IMR-90 (cell line): ENCODE results near the gene TP53I11. TPM values are rescaled to one million over a fixed set of nuclear protein-coding genes. Genes with fewer than 3 reads are reported as not detected.

Experiments
- ATAC-seq: fragments of 200-7000 bp; cut with Tn5 transposase; 2 replicates; pipeline ENCODE4 v1.9.1; 2020; ENCODE audit warnings: low read depth, mild to moderate bottlenecking, moderate library complexity
- BruUV-seq: library from RNA; stranded (reverse); fragments of 400-500 nt; replicated peaks from 2 replicates; lab custom pipeline; 2021; lab: Mats Ljungman, UMichigan
- CTCF ChIA-PET: fragments of 300-600 bp; formaldehyde crosslinking; extraction: SDS; loops from one replicate; lab custom pipeline; 2021; ENCODE audit warnings: antibody characterized with exemption; lab: Yijun Ruan, JAX
- POLR2A ChIA-PET: fragments of 300-600 bp; sonication (Branson Sonifier 250); formaldehyde crosslinking; loops from one replicate; lab custom pipeline; 2022; ENCODE audit warnings: antibody characterized with exemption; ENCODE audit not compliant: unreplicated experiment; lab: Charles Lee
- DNase-seq: peaks from one replicate; pipeline ENCODE4 v3.0.0; 2013
- H2AFZ ChIP-seq: replicated peaks from 2 replicates; pipeline ENCODE3; 2013; ENCODE audit warnings: low read length, mild to moderate bottlenecking; ENCODE audit not compliant: poor library complexity
- H2AK5ac ChIP-seq: 2 replicates; pipeline ENCODE4 v1.6.1; 2013; ENCODE audit warnings: low read depth, low read length, inconsistent platforms
- H2AK9ac ChIP-seq: replicated peaks from 2 replicates; pipeline ENCODE3; 2013; ENCODE audit warnings: mild to moderate bottlenecking, low read depth, low read length, moderate library complexity; ENCODE audit not compliant: poor library complexity
- H2BK120ac ChIP-seq: 2 replicates; pipeline ENCODE4 v1.6.1; 2013; ENCODE audit warnings: low read depth, low read length, inconsistent platforms
- H2BK15ac ChIP-seq: 3 replicates; pipeline ENCODE4 v1.6.1; 2013; ENCODE audit warnings: low read depth, low read length, inconsistent platforms
- H2BK20ac ChIP-seq: 2 replicates; pipeline ENCODE4 v1.6.1; 2013; ENCODE audit warnings: low read depth, mild to moderate bottlenecking, inconsistent platforms, low read length, moderate library complexity
- H2BK5ac ChIP-seq: 2 replicates; pipeline ENCODE4 v1.6.1; 2013; ENCODE audit warnings: mild to moderate bottlenecking, low read depth, low read length, inconsistent platforms; ENCODE audit not compliant: poor library complexity, severe bottlenecking
- H3K14ac ChIP-seq: replicated peaks from 2 replicates; pipeline ENCODE4 v1.6.1; 2013; ENCODE audit warnings: low read depth, low read length, inconsistent platforms
- H3K18ac ChIP-seq: 2 replicates; pipeline ENCODE4 v1.6.1; 2013; ENCODE audit warnings: low read depth, low read length, control low read depth
- H3K23ac ChIP-seq: 2 replicates; pipeline ENCODE4 v1.6.1; 2013; ENCODE audit warnings: low read depth, low read length, inconsistent platforms
- H3K27ac ChIP-seq: 2 replicates; pipeline ENCODE4 v1.5.1; 2013; ENCODE audit warnings: mild to moderate bottlenecking, control low read depth, low read length; ENCODE audit not compliant: insufficient read depth
- H3K27me3 ChIP-seq: 2 replicates; pipeline ENCODE4 v1.6.1; 2013; ENCODE audit warnings: low read length; ENCODE audit not compliant: control insufficient read depth, insufficient read depth
- H3K36me3 ChIP-seq: 2 replicates; pipeline ENCODE4 v1.6.1; 2013; ENCODE audit warnings: low read length, mixed read lengths; ENCODE audit not compliant: control insufficient read depth, insufficient read depth
- H3K4ac ChIP-seq: 2 replicates; pipeline ENCODE4 v1.6.1; 2013; ENCODE audit warnings: low read depth, low read length, inconsistent platforms
- H3K4me1 ChIP-seq: 2 replicates; pipeline ENCODE4 v1.6.1; 2013; ENCODE audit warnings: low read length, mixed read lengths; ENCODE audit not compliant: control insufficient read depth, insufficient read depth
- H3K4me2 ChIP-seq: 2 replicates; pipeline ENCODE4 v1.6.1; 2013; ENCODE audit warnings: low read depth, mild to moderate bottlenecking, control low read depth, low read length, moderate library complexity
- H3K4me3 ChIP-seq: 2 replicates; pipeline ENCODE4 v1.5.1; 2013; ENCODE audit warnings: low read depth, mild to moderate bottlenecking, control low read depth, low read length, moderate library complexity; ENCODE audit not compliant: insufficient read depth
- H3K56ac ChIP-seq: 2 replicates; pipeline ENCODE4 v1.6.1; 2013; ENCODE audit warnings: low read length, inconsistent platforms; ENCODE audit not compliant: insufficient read depth; ENCODE audit errors: extremely low read depth
- H3K79me1 ChIP-seq, 2 experiments: 2 replicates each; pipeline ENCODE4 v1.6.1; 2013; ENCODE audit warnings: low read length in 2 of 2, inconsistent platforms in 1 of 2, low read depth in 1 of 2
- H3K9ac ChIP-seq: 2 replicates; pipeline ENCODE4 v1.6.1; 2013; ENCODE audit warnings: low read depth, low read length, control low read depth
- H3K9me1 ChIP-seq: 2 replicates; pipeline ENCODE4 v1.6.1; 2013; ENCODE audit warnings: low read length, inconsistent platforms; ENCODE audit not compliant: insufficient read depth
- H3K9me3 ChIP-seq: 2 replicates; pipeline ENCODE4 v1.6.1; 2013; ENCODE audit warnings: low read length; ENCODE audit not compliant: control insufficient read depth, insufficient read depth
- H4K20me1 ChIP-seq: 2 replicates; pipeline ENCODE4 v1.6.1; 2013; ENCODE audit warnings: low read length, inconsistent platforms; ENCODE audit not compliant: insufficient read depth
- H4K5ac ChIP-seq: 2 replicates; pipeline ENCODE4 v1.6.1; 2013; ENCODE audit warnings: mild to moderate bottlenecking, low read depth, low read length, control low read depth
- H4K8ac ChIP-seq, 2 experiments: 2 replicates each; pipeline ENCODE4 v1.6.1; 2013; ENCODE audit warnings: low read depth in 2 of 2, low read length in 2 of 2, control low read depth in 1 of 2, inconsistent platforms in 1 of 2
- H4K91ac ChIP-seq: 2 replicates; pipeline ENCODE4 v1.6.1; 2013; ENCODE audit warnings: low read depth, low read length, inconsistent platforms; ENCODE audit not compliant: insufficient read depth
- BHLHE40 ChIP-seq: fragments of 150-350 bp; IDR thresholded peaks from 2 replicates; pipeline ENCODE4 v1.6.1; 2016; ENCODE audit warnings: mild to moderate bottlenecking, low read depth, low read length
- CEBPB ChIP-seq: IDR thresholded peaks from 2 replicates; pipeline ENCODE4 v1.6.1; 2012; ENCODE audit warnings: low read depth, low read length, improper control_type of control experiment
- CHD1 ChIP-seq: IDR thresholded peaks from 2 replicates; pipeline ENCODE4 v1.6.1; 2012; ENCODE audit warnings: low read depth, low read length, improper control_type of control experiment
- CTCF ChIP-seq: conservative IDR thresholded peaks from 2 replicates; pipeline ENCODE4 v1.5.1; 2012; ENCODE audit warnings: mild to moderate bottlenecking, low read depth, low read length, improper control_type of control experiment
- ELK1 ChIP-seq: fragments of 150-350 bp; IDR thresholded peaks from 2 replicates; pipeline ENCODE4 v1.6.1; 2016; ENCODE audit warnings: low read depth, mild to moderate bottlenecking, low read length, moderate library complexity, borderline replicate concordance
- FOS ChIP-seq: fragments of 150-350 bp; IDR thresholded peaks from 2 replicates; pipeline ENCODE4 v1.6.1; 2016; ENCODE audit warnings: low read depth, low read length
- MAFK ChIP-seq: IDR thresholded peaks from 2 replicates; pipeline ENCODE4 v1.6.1; 2012; ENCODE audit warnings: low read depth, low read length, improper control_type of control experiment
- MAZ ChIP-seq: IDR thresholded peaks from 2 replicates; pipeline ENCODE4 v1.6.1; 2012; ENCODE audit warnings: low read depth, mild to moderate bottlenecking, low read length, improper control_type of control experiment, moderate library complexity, borderline replicate concordance
- MXI1 ChIP-seq: IDR thresholded peaks from 2 replicates; pipeline ENCODE4 v1.6.1; 2012; ENCODE audit warnings: low read depth, mild to moderate bottlenecking, low read length, moderate library complexity, borderline replicate concordance
- NFE2L2 ChIP-seq: fragments of 150-350 bp; IDR thresholded peaks from 2 replicates; pipeline ENCODE4 v1.6.1; 2016; ENCODE audit warnings: low read depth, mild to moderate bottlenecking, low read length
- POLR2A ChIP-seq: IDR thresholded peaks from 2 replicates; pipeline ENCODE4 v1.6.1; 2012; ENCODE audit warnings: mild to moderate bottlenecking, low read depth, low read length
- RAD21 ChIP-seq: IDR thresholded peaks from 2 replicates; pipeline ENCODE4 v1.6.1; 2012; ENCODE audit warnings: low read length, improper control_type of control experiment
- RCOR1 ChIP-seq: IDR thresholded peaks from 2 replicates; pipeline ENCODE4 v1.6.1; 2012; ENCODE audit warnings: mild to moderate bottlenecking, low read length, improper control_type of control experiment; ENCODE audit not compliant: insufficient replicate concordance
- RFX5 ChIP-seq: IDR thresholded peaks from 2 replicates; pipeline ENCODE4 v1.8.0; 2012; ENCODE audit warnings: low read depth, mild to moderate bottlenecking, low read length, moderate library complexity
- SMC3 ChIP-seq: fragments of 150-350 bp; IDR thresholded peaks from 2 replicates; pipeline ENCODE4 v1.6.1; 2016; ENCODE audit warnings: low read depth, mild to moderate bottlenecking, antibody characterized with exemption, low read length, moderate library complexity
- USF2 ChIP-seq: fragments of 150-350 bp; IDR thresholded peaks from 2 replicates; pipeline ENCODE4 v1.6.1; 2017; ENCODE audit warnings: mild to moderate bottlenecking, antibody characterized with exemption, low read length, low read depth
- WGBS, 2 experiments: methylation state at CpG; one replicate each; pipeline versions ENCODE4 v1.1.5 to v1.1.7; 2013; ENCODE audit warnings: missing lambda C conversion rate in 2 of 2; ENCODE audit not compliant: insufficient read length in 1 of 2; ENCODE audit errors: extremely low coverage in 2 of 2; 5-methylcytosine and 5-hydroxymethylcytosine counted together
- dilution Hi-C: fragments of 300-500 bp; cut with HindIII; formaldehyde crosslinking; loops from one replicate; pipeline ENCODE4 v1.14.3; 2018; ENCODE audit warnings: low sequenced_read_pairs; ENCODE audit not compliant: unreplicated experiment
- in situ Hi-C: fragments of 300-500 bp; cut with MboI; formaldehyde crosslinking; loops from 3 replicates; pipeline ENCODE4 v1.14.3; 2019; ENCODE audit warnings: low sequenced_read_pairs, inconsistent platforms, mixed read lengths
- intact Hi-C: fragments of 100-400 bp; cut with micrococcal nuclease; formaldehyde crosslinking; loops from 2 replicates; pipeline ENCODE4 v1.10.0; 2022
- polyA plus RNA-seq, 3 experiments: library from polyadenylated mRNA; depleted of rRNA; stranded (reverse); fragments of >200 nt; gene quantifications; 2 replicates each; pipeline ENCODE4 v1.2.3, GENCODE V29; 2012; ENCODE audit warnings: low replicate concordance in 1 of 3
- total RNA-seq: library from RNA; depleted of rRNA; stranded (reverse); fragments of >200 nt; gene quantifications from 2 replicates; pipeline ENCODE4 v1.2.3, GENCODE V29; 2012

Gene TP53I11
- total and polyA plus RNA-seq, 2 of the 4 experiments (the other 2 are of a cell fraction): 3.9 to 22.0 TPM

- intact Hi-C loops: no loop called here
- CTCF ChIA-PET: interaction anchor here (0.8 kb wide), 1 partner anchor 140 kb away, joined by 3 read pairs; no protein-coding TSS in a partner anchor
- H4K91ac ChIP-seq: no peak overlapping the region
- no peak overlapping the region for H4K8ac ChIP-seq
- H2BK5ac ChIP-seq: no peak overlapping the region
- POLR2A ChIA-PET: no interaction called here
- H3K36me3 ChIP-seq: no peaks in the 10 kb centered on the region
- no peak overlapping the region for H4K5ac ChIP-seq
- no peak overlapping the region for H3K27ac ChIP-seq
- no peak overlapping the region for H3K18ac ChIP-seq
- H3K9me3 ChIP-seq: no peaks in the 10 kb centered on the region
- TF ChIP-seq CEBPB (no peak), USF2 (no peak), MAFK (no peak), CHD1 (no peak), RFX5 (no peak), NFE2L2 (no peak), RCOR1 (no peak), RAD21 (no peak), BHLHE40 (no peak), CTCF (no peak), POLR2A (no peak), FOS (no peak), SMC3 (no peak), MAZ (no peak), MXI1 (no peak), ELK1 (no peak)
- in situ Hi-C loops: no loop called here
- dilution Hi-C loops: no loop called here
- ATAC-seq: no peak
- H3K4me1 ChIP-seq: no peaks in the 10 kb centered on the region
- no peaks in the 10 kb centered on the region for H3K79me1 ChIP-seq
- H2AK9ac ChIP-seq: no peak overlapping the region
- no peak overlapping the region for H2BK15ac ChIP-seq
- H3K14ac ChIP-seq: no peak overlapping the region
- WGBS, 2 experiments: no CpG with 5 or more reads among the region's 3 CpGs
- no TSS peak for BruUV-seq
- H3K4me2 ChIP-seq: no peak overlapping the region
- DNase-seq: no peak
- H3K9ac ChIP-seq: no peak overlapping the region
- H2BK20ac ChIP-seq: no peak overlapping the region
- no peaks in the 10 kb centered on the region for H4K20me1 ChIP-seq
- H3K23ac ChIP-seq: no peak overlapping the region
- no peak overlapping the region for H3K4me3 ChIP-seq
- H2AFZ ChIP-seq: no peak overlapping the region
- H2AK5ac ChIP-seq: no peak overlapping the region
- H3K27me3 ChIP-seq: peaks cover 31% of the 10 kb centered on the region
- no peak overlapping the region for H3K56ac ChIP-seq
- no peaks in the 10 kb centered on the region for H3K9me1 ChIP-seq
- no peak overlapping the region for H3K4ac ChIP-seq
- H2BK120ac ChIP-seq: no peak overlapping the region
These were observed 11.8 kb upstream of the TP53I11 start for GRCh38 chr11:44962464-44962863.
